GM23338 (cell line): ENCODE measurements around the gene GOLGA6L2. TPM values are rescaled to one million over a fixed set of nuclear protein-coding genes. Genes with fewer than 3 reads are reported as not detected.
"Not testable (repeated sequence)": the region's sequence is repeated elsewhere in the genome, so short reads cannot be mapped to it uniquely, and the experiment has no call there.

Experiments used
- ATAC-seq: fragments of 200-7000 bp; cut with Tn5 transposase; 3 replicates; pipeline ENCODE4 v1.9.1; 2020
- DNase-seq: peaks from one replicate; pipeline ENCODE4 v3.0.0-alpha.2; 2015; ENCODE audit warnings: low spot score
- H2AFZ ChIP-seq: fragments of 200-600 bp; sonication (generic); 2 replicates; pipeline ENCODE4 v1.8.0; 2016; ENCODE audit warnings: antibody characterized with exemption, mild to moderate bottlenecking, moderate library complexity
- H3F3A ChIP-seq: fragments of 200-600 bp; sonication (generic); replicated peaks from 2 replicates; pipeline ENCODE4 v1.8.0; 2017; ENCODE audit warnings: antibody characterized with exemption, mixed run types, low read depth
- H3K27ac ChIP-seq: fragments of 200-600 bp; sonication (generic); 2 replicates; pipeline ENCODE4 v1.6.1; 2016; ENCODE audit warnings: low read depth
- H3K27me3 ChIP-seq: fragments of 200-600 bp; sonication (generic); 2 replicates; pipeline ENCODE4 v1.8.0; 2016; ENCODE audit warnings: mild to moderate bottlenecking, mixed run types, moderate library complexity; ENCODE audit not compliant: insufficient read depth
- H3K36me3 ChIP-seq: fragments of 200-600 bp; sonication (generic); 2 replicates; pipeline ENCODE4 v1.8.0; 2016; ENCODE audit warnings: mild to moderate bottlenecking; ENCODE audit not compliant: insufficient read depth
- H3K4me1 ChIP-seq: fragments of 200-600 bp; sonication (generic); 2 replicates; pipeline ENCODE4 v1.8.0; 2016; ENCODE audit warnings: mild to moderate bottlenecking, moderate library complexity; ENCODE audit not compliant: insufficient read depth
- H3K4me2 ChIP-seq: fragments of 200-600 bp; sonication (generic); 2 replicates; pipeline ENCODE4 v1.7.1; 2017; ENCODE audit warnings: mixed run types
- H3K4me3 ChIP-seq: fragments of 200-600 bp; sonication (generic); 2 replicates; pipeline ENCODE4 v1.6.1; 2016; ENCODE audit warnings: mixed run types
- H3K79me2 ChIP-seq: fragments of 200-600 bp; sonication (generic); replicated peaks from 2 replicates; pipeline ENCODE4 v1.8.0; 2017; ENCODE audit warnings: mild to moderate bottlenecking; ENCODE audit not compliant: insufficient read depth
- H3K9me2 ChIP-seq: fragments of 200-600 bp; sonication (generic); 2 replicates; pipeline ENCODE4 v1.8.0; 2017; ENCODE audit not compliant: insufficient read depth
- H4K20me1 ChIP-seq: fragments of 200-600 bp; sonication (generic); replicated peaks from 2 replicates; pipeline ENCODE4 v1.8.0; 2017; ENCODE audit warnings: mild to moderate bottlenecking; ENCODE audit not compliant: insufficient read depth
- H3K27ac Mint-ChIP-seq: 2 replicates; pipeline ENCODE4 v1.8.0; 2020; ENCODE audit warnings: inconsistent platforms, mild to moderate bottlenecking, moderate library complexity, mixed read lengths
- H3K27me3 Mint-ChIP-seq: 3 replicates; pipeline ENCODE4 v1.8.0; 2022; ENCODE audit warnings: low read depth, mild to moderate bottlenecking, moderate library complexity, mixed read lengths, inconsistent platforms; ENCODE audit not compliant: insufficient read depth, poor library complexity
- H3K36me3 Mint-ChIP-seq: 3 replicates; pipeline ENCODE4 v1.8.0; 2021; ENCODE audit warnings: low read depth, mild to moderate bottlenecking, inconsistent platforms, moderate library complexity, mixed read lengths
- H3K4me1 Mint-ChIP-seq: 3 replicates; pipeline ENCODE4 v1.8.0; 2020; ENCODE audit warnings: mild to moderate bottlenecking, inconsistent platforms, mixed read lengths
- H3K4me3 Mint-ChIP-seq: 3 replicates; pipeline ENCODE4 v1.8.0; 2021; ENCODE audit warnings: moderate library complexity, mild to moderate bottlenecking, inconsistent platforms, mixed read lengths
- H3K9me3 Mint-ChIP-seq: 3 replicates; pipeline ENCODE4 v1.8.0; 2020; ENCODE audit warnings: moderate library complexity, mild to moderate bottlenecking, inconsistent platforms, mixed read lengths
- CREB1 ChIP-seq: fragments of 250-450 bp; sonication (Bioruptor Pico); IDR thresholded peaks from 2 replicates; pipeline ENCODE4 v1.5.0; 2020; ENCODE audit warnings: low read depth, mild to moderate bottlenecking, moderate library complexity
- CTCF ChIP-seq, 2 experiments: fragments of 200-600 bp in 1 of 2; sonication (generic) in 1 of 2; conservative IDR thresholded peaks; 2 replicates each; pipeline versions ENCODE4 v1.5.1 to v1.6.1; 2016 to 2017; ENCODE audit warnings: antibody characterized with exemption in 2 of 2, low read depth in 2 of 2, mild to moderate bottlenecking in 2 of 2, moderate library complexity in 1 of 2
- EZH2 ChIP-seq: fragments of 200-600 bp; sonication (generic); IDR thresholded peaks from one replicate; pipeline ENCODE4 v1.8.0; 2017; ENCODE audit warnings: antibody characterized with exemption, mild to moderate bottlenecking, low read depth; ENCODE audit not compliant: unreplicated experiment
- EZH2phosphoT487 ChIP-seq: fragments of 200-600 bp; sonication (generic); IDR thresholded peaks from one replicate; pipeline ENCODE4 v1.8.1; 2018; ENCODE audit warnings: antibody characterized with exemption; ENCODE audit not compliant: unreplicated experiment
- JUNB ChIP-seq: IDR thresholded peaks from one replicate; pipeline ENCODE4 v1.6.1; 2016; ENCODE audit warnings: antibody characterized with exemption; ENCODE audit not compliant: unreplicated experiment
- NANOG ChIP-seq: IDR thresholded peaks from 2 replicates; pipeline ENCODE4 v1.6.1; 2016; ENCODE audit warnings: antibody characterized with exemption, borderline replicate concordance
- POLR2AphosphoS5 ChIP-seq: IDR thresholded peaks from 2 replicates; pipeline ENCODE4 v1.6.1; 2016; ENCODE audit warnings: antibody characterized with exemption, low read depth
- REST ChIP-seq: IDR thresholded peaks from one replicate; pipeline ENCODE4 v1.6.1; 2018; ENCODE audit warnings: antibody characterized with exemption; ENCODE audit not compliant: unreplicated experiment
- STAT1 ChIP-seq: IDR thresholded peaks from one replicate; pipeline ENCODE4 v1.6.1; 2016; ENCODE audit warnings: antibody characterized with exemption; ENCODE audit not compliant: unreplicated experiment
- polyA plus RNA-seq: library from polyadenylated mRNA; unstranded; fragments of >200 nt; fragmentation: Nextera tagmentation; extraction: Ambion mirVana; gene quantifications from 2 replicates; pipeline ENCODE4 v1.2.1, GENCODE V29; 2016
- total RNA-seq: library from RNA; depleted of rRNA; stranded (reverse); fragments of >200 nt; shearing (Covaris generic); gene quantifications from 2 replicates; pipeline ENCODE4 v1.2.3, GENCODE V29; 2014

The GOLGA6L2 gene
- total and polyA plus RNA-seq, 2 experiments from 2014 or later: not detected

- TF ChIP-seq EZH2phosphoT487 (no peak), JUNB (no peak), STAT1 (no peak), EZH2 (no peak)
Observed at GRCh38 chr15:23436421-23436820, 10.6 kb downstream of the GOLGA6L2 start (continued).

- H4K20me1 ChIP-seq, H3F3A ChIP-seq, H3K27me3 Mint-ChIP-seq, H3K27ac Mint-ChIP-seq, H3K27ac ChIP-seq, DNase-seq, H3K79me2 ChIP-seq, H3K9me2 ChIP-seq, H3K4me3 ChIP-seq, H3K4me1 ChIP-seq, H3K36me3 Mint-ChIP-seq, H2AFZ ChIP-seq, ATAC-seq, H3K4me2 ChIP-seq, H3K4me1 Mint-ChIP-seq, H3K4me3 Mint-ChIP-seq, H3K36me3 ChIP-seq, H3K27me3 ChIP-seq: not testable (repeated sequence)
- H3K9me3 Mint-ChIP-seq: peaks cover 17% of the 10 kb centered on the region
Observed at GRCh38 chr15:23434699-23435098, 12.3 kb downstream of the GOLGA6L2 start.

GRCh38 chr15:23425327-23425726 lies 21.7 kb downstream of the GOLGA6L2 start:
- H3K36me3 ChIP-seq, H3K4me3 Mint-ChIP-seq, H3K27me3 ChIP-seq, H3K36me3 Mint-ChIP-seq, ATAC-seq, H3K27ac Mint-ChIP-seq, H3K27ac ChIP-seq, H3K4me1 Mint-ChIP-seq, H3K4me1 ChIP-seq, H4K20me1 ChIP-seq, H3K9me2 ChIP-seq, DNase-seq, H3K4me3 ChIP-seq, H2AFZ ChIP-seq, H3K79me2 ChIP-seq, H3F3A ChIP-seq, H3K4me2 ChIP-seq, H3K27me3 Mint-ChIP-seq: not testable (repeated sequence)
- H3K9me3 Mint-ChIP-seq: peaks cover 46% of the 10 kb centered on the region

- Histone ChIP-seq H3K27ac (no peak overlapping the region), H3K36me3 (no peaks in the 10 kb centered on the region), H3K4me2 (no peak overlapping the region), H3K4me1 (no peaks in the 10 kb centered on the region), H3K27me3 (no peaks in the 10 kb centered on the region), H4K20me1 (no peaks in the 10 kb centered on the region), H3K79me2 (no peaks in the 10 kb centered on the region), H3K9me2 (no peaks in the 10 kb centered on the region), H3K4me3 (no peak overlapping the region), H3F3A (no peaks in the 10 kb centered on the region), H2AFZ (no peak overlapping the region)
- ATAC-seq (no peak), DNase-seq (no peak)
- no peak overlapping the region for H3K27ac Mint-ChIP-seq
- peaks cover 5% of the 10 kb centered on the region for H3K27me3 Mint-ChIP-seq
- no peaks in the 10 kb centered on the region; the same call in 2 of the 3 replicates for H3K4me1 Mint-ChIP-seq
- no peak overlapping the region for H3K4me3 Mint-ChIP-seq
- H3K9me3 Mint-ChIP-seq: peaks cover 54% of the 10 kb centered on the region
- peaks cover 2% of the 10 kb centered on the region; the same call in 1 of the 3 replicates for H3K36me3 Mint-ChIP-seq
- no peak for TF ChIP-seq NANOG
- TF ChIP-seq JUNB: no peak
- TF ChIP-seq CREB1 (CRISPR knock-in tag): no peak
- TF ChIP-seq CTCF (conservative IDR thresholded peaks at IDR 0.05; ENCODE audit: low read depth in 2 of 2): no peak
- no peak for TF ChIP-seq EZH2
- TF ChIP-seq REST: no peak
- TF ChIP-seq POLR2AphosphoS5: no peak
- TF ChIP-seq STAT1: no peak
Observed at GRCh38 chr15:23424111-23424904, 22.7 kb downstream of the GOLGA6L2 start.
